ENCODE data around the gene SLC28A3.

- TF ChIP-seq, protein P1, sequence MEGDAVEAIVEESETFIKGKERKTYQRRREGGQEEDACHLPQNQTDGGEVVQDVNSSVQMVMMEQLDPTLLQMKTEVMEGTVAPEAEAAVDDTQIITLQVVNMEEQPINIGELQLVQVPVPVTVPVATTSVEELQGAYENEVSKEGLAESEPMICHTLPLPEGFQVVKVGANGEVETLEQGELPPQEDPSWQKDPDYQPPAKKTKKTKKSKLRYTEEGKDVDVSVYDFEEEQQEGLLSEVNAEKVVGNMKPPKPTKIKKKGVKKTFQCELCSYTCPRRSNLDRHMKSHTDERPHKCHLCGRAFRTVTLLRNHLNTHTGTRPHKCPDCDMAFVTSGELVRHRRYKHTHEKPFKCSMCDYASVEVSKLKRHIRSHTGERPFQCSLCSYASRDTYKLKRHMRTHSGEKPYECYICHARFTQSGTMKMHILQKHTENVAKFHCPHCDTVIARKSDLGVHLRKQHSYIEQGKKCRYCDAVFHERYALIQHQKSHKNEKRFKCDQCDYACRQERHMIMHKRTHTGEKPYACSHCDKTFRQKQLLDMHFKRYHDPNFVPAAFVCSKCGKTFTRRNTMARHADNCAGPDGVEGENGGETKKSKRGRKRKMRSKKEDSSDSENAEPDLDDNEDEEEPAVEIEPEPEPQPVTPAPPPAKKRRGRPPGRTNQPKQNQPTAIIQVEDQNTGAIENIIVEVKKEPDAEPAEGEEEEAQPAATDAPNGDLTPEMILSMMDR (IDR thresholded peaks at IDR 0.05): no peak
- no peak for TF ChIP-seq POLR2A (IDR thresholded peaks at IDR 0.05; ENCODE audit: low read depth)
Measured at GRCh38 chr9:84327184-84327583, 13.4 kb downstream of the SLC28A3 start.
